Stimulated activated CD4-positive, alpha-beta T cell treated with anti-CD3 and anti-CD28 coated beads, Interleukin-2, amount 100 ng/mL, for 48 hours (primary cell): Measurements from ENCODE around the gene MYRF.

Experiments used
- DNase-seq, 2 donors: peaks; one replicate each; pipeline ENCODE4 v3.0.0-alpha.2; 2020

The MYRF gene

DNA sequence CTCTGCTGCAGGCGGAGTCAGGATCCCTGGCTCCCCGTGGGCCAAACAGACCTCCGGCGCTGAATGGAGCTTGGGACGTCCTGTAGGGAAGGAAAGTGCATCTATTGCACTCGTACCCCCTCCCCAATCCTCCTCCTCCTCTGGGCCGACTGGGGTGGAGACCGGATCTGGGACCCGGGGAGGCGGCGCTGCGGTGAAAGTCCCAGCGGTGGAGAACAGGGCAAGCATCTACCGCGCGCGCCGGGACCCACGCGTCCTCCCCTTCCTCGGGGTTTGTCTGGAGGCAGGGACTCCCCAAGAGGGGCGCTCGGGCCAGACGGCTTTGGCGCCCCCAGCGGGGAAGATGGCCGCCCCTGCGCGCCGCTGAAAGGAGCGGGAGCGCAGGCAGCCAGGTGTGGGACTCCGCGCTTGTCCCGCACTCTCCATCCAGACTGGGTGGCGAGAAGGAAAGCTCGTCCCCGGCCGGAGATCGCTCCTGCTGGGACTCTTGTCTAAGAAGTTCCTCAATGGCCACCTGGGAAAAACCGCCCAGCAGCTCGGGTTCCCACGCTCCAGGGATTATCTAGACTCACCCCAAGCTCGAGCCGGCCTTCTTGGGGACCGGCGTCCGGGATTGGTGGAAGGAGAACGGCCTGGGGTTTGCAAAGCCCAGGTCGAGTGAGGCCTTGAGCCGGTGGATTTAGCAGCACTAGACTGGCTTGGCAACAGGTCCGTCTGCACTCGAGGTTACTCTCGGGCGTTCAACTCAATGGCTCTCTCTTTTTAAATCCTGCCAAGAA lies 76.4 kb downstream of the MYRF start:
- DNase-seq = peak in 1 of 2 donors; percentile 40

DNA sequence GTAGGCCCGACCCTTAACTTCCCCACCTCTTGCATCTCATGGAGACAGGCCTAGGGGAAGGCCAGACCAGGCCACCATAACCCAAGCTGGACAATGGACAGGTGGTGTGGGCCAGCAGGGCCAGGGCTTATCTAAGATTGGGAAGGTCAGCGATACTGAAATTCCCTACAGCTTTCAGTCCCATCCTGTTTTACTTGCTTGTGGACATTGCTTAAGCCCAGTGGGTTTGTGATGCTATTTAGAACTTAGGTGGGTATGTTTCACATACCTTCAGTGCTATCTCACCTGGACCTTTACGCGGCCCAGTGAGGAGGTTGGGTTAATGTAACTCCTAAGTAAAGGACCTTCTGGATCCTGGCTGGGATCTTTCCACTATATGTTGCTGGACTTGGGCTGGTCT lies 77.4 kb downstream of the MYRF start:
- no peak for DNase-seq

- DNase-seq = no peak
These were observed 78.0 kb downstream of the MYRF start for GRCh38 chr11:61830237-61831105.

GRCh38 chr11:61832207-61832606 lies 79.8 kb downstream of the MYRF start:
- DNase-seq = no peak

GRCh38 chr11:61832754-61833153 lies 80.3 kb downstream of the MYRF start:
- DNase-seq = no peak

GRCh38 chr11:61833471-61833870 lies 81.0 kb downstream of the MYRF start:
- DNase-seq = no peak

GRCh38 chr11:61833926-61834277 lies 81.5 kb downstream of the MYRF start:
- DNase-seq = no peak

DNA sequence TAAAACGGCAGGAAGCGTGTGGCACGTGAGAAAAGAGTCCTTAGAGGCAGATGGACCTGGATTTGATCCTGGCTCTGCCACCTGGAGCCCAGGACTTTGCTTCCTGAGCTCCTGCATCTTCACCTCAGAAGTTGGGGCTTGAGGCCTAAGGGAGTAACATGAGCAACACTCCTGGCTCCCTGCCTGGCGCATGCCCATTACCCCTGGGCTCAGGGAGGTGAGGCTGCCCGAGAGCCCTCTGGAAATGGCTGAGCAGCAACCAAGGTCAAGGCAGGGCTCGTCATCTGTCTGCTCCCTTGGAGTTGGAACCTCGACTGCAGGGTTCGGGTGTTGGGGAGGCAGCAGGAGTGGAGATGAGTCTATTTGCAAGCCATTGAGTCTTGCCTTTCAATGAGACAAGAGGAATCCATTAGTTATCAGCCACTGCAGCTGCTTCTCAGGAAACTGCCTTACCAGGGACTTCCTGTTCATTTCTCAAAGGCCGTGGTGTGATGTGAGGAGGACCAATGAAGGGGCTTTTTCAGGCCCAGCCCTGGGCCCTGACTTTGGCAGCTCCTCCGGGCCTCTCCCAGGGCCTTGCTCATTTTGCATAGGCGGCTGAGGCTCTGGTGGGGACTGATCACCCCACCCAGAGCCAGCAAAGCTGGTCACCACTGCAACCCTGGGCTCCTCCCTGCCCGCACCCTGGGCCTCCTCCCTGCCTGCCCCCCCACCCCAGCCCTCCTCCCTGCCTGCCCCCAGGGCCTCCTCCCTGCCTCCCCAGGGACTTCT lies 82.0 kb downstream of the MYRF start:
- DNase-seq = peak in 1 of 2 donors; percentile 39

DNA sequence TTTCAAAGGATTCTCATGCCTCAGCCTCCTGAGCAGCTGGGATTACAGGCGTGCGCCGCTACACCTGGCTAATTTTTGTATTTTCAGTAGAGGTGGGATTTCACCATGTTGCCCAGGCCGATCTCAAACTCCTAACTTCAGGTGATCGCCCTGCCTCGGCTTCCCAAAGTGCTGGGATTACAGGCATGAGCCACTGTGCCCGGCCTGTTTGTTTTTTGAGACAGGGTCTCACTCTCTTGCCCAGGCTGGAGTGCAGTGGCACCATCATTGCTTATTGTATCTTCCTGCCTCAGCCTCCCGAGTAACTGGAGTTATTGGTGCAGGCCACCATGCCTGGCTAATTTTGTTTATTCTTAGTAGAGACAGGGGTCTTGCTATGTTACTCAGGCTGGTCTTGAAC lies 83.8 kb downstream of the MYRF start:
- DNase-seq = no peak

DNA sequence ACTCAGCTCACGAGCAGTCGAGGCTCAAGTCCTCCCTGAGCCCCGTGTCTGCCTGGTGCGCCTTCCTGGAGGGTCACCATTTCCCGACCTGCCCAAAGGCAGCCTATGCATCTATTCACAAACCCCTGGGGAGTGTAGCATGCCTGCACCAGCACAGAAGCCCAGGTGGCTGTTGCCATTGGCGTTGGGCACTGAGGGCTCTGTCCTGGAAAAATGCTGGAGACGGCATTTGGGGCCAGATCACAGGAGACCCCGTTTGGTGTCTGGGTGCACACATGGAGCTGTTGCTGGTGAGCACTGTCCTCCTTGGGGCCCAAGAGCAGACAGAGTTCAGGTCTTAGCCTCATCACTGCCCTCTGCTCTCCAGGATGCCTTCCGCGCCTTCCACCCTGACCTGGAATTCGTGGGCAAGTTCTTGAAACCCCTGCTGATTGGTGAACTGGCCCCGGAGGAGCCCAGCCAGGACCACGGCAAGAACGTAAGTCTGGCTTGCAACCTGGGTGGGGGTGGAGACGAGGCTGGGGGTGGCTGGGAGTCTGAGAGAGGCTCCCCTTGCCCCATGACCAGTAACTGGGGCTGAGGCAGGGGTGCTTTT lies 85.1 kb downstream of the MYRF start:
- no peak for DNase-seq
